ENCODE measurements around the gene SRPK1. TPM values are rescaled to one million over a fixed set of nuclear protein-coding genes. Genes with fewer than 3 reads are reported as not detected.
A peak's percentile ranks its signal among the peaks of the same experiment; 100 is the strongest.

SRPK1 gene
- total and polyA plus RNA-seq, 2 of the 13 experiments (the other 11 are each of a cell fraction or from before 2014, with no cell fraction given): 56.4 to 142 TPM

DNA sequence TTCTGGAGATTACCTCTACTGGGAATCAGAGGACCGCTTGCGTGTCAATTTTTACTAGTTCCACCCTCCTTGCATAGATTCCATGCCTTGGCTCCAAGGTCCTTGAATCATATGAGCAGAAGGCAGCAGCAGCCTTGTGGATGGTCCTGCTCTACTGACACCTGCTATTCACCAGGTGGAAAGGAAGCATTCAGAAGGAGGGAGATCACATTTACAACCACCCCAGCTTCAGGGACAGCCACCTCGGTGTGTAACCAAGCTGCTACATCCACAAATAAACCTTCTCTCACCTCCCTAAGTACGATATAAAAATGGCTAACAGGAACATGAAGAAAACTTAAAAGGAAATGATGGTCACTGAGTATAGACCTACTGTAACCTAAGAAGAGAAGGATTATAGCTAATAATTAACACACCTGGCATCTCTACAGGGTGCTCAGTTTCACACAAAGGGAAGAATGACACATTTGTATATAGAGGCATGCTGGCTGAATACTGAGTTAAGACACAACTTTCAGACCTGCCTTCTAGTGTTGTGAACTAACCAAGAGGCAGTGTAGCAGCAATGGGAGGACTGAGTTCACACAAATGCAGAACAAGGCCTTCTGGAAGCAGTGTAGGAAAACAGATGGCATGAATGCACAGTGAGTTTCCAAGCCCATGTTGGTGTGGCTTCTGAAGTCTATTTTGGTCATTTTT lies 46.3 kb upstream of the SRPK1 start (continued):
- TF ChIP-seq RXRB (CRISPR knock-in tag; IDR thresholded peaks at IDR 0.05; ENCODE audit: borderline replicate concordance): peak; percentile 10; the same call in 1 of the 2 replicates
- TF ChIP-seq, protein P1, sequence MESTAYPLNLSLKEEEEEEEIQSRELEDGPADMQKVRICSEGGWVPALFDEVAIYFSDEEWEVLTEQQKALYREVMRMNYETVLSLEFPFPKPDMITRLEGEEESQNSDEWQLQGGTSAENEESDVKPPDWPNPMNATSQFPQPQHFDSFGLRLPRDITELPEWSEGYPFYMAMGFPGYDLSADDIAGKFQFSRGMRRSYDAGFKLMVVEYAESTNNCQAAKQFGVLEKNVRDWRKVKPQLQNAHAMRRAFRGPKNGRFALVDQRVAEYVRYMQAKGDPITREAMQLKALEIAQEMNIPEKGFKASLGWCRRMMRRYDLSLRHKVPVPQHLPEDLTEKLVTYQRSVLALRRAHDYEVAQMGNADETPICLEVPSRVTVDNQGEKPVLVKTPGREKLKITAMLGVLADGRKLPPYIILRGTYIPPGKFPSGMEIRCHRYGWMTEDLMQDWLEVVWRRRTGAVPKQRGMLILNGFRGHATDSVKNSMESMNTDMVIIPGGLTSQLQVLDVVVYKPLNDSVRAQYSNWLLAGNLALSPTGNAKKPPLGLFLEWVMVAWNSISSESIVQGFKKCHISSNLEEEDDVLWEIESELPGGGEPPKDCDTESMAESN (CRISPR knock-in tag; conservative IDR thresholded peaks at IDR 0.05): 0 out of 2 replicates have a peak, but pooled peaks have one; percentile 38
- TF ChIP-seq, protein P2, sequence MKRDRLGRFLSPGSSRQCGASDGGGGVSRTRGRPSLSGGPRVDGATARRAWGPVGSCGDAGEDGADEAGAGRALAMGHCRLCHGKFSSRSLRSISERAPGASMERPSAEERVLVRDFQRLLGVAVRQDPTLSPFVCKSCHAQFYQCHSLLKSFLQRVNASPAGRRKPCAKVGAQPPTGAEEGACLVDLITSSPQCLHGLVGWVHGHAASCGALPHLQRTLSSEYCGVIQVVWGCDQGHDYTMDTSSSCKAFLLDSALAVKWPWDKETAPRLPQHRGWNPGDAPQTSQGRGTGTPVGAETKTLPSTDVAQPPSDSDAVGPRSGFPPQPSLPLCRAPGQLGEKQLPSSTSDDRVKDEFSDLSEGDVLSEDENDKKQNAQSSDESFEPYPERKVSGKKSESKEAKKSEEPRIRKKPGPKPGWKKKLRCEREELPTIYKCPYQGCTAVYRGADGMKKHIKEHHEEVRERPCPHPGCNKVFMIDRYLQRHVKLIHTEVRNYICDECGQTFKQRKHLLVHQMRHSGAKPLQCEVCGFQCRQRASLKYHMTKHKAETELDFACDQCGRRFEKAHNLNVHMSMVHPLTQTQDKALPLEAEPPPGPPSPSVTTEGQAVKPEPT (CRISPR knock-in tag; IDR thresholded peaks at IDR 0.05; ENCODE audit: low read depth): no peak
- no peak for TF ChIP-seq MIER3 (CRISPR knock-in tag; IDR thresholded peaks at IDR 0.05; ENCODE audit: borderline replicate concordance)
- no peak for TF ChIP-seq ZNF724P (CRISPR knock-in tag; IDR thresholded peaks at IDR 0.05; ENCODE audit: borderline replicate concordance)
- TF ChIP-seq SP5 (CRISPR knock-in tag; IDR thresholded peaks at IDR 0.05; ENCODE audit: borderline replicate concordance, low read depth): no peak
- TF ChIP-seq SP4 (CRISPR knock-in tag; IDR thresholded peaks at IDR 0.05): no peak
- TF ChIP-seq ZNF160 (CRISPR knock-in tag; IDR thresholded peaks at IDR 0.05): no peak
- TF ChIP-seq NFYB (CRISPR knock-in tag; IDR thresholded peaks at IDR 0.05): no peak
- TF ChIP-seq, protein P3, sequence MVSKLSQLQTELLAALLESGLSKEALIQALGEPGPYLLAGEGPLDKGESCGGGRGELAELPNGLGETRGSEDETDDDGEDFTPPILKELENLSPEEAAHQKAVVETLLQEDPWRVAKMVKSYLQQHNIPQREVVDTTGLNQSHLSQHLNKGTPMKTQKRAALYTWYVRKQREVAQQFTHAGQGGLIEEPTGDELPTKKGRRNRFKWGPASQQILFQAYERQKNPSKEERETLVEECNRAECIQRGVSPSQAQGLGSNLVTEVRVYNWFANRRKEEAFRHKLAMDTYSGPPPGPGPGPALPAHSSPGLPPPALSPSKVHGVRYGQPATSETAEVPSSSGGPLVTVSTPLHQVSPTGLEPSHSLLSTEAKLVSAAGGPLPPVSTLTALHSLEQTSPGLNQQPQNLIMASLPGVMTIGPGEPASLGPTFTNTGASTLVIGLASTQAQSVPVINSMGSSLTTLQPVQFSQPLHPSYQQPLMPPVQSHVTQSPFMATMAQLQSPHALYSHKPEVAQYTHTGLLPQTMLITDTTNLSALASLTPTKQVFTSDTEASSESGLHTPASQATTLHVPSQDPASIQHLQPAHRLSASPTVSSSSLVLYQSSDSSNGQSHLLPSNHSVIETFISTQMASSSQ (IDR thresholded peaks at IDR 0.05; ENCODE audit: low read depth): peak; percentile 88
- TF ChIP-seq, protein P3 (CRISPR knock-in tag; IDR thresholded peaks at IDR 0.05; ENCODE audit: borderline replicate concordance): peak; percentile 94
- TF ChIP-seq, protein P4, sequence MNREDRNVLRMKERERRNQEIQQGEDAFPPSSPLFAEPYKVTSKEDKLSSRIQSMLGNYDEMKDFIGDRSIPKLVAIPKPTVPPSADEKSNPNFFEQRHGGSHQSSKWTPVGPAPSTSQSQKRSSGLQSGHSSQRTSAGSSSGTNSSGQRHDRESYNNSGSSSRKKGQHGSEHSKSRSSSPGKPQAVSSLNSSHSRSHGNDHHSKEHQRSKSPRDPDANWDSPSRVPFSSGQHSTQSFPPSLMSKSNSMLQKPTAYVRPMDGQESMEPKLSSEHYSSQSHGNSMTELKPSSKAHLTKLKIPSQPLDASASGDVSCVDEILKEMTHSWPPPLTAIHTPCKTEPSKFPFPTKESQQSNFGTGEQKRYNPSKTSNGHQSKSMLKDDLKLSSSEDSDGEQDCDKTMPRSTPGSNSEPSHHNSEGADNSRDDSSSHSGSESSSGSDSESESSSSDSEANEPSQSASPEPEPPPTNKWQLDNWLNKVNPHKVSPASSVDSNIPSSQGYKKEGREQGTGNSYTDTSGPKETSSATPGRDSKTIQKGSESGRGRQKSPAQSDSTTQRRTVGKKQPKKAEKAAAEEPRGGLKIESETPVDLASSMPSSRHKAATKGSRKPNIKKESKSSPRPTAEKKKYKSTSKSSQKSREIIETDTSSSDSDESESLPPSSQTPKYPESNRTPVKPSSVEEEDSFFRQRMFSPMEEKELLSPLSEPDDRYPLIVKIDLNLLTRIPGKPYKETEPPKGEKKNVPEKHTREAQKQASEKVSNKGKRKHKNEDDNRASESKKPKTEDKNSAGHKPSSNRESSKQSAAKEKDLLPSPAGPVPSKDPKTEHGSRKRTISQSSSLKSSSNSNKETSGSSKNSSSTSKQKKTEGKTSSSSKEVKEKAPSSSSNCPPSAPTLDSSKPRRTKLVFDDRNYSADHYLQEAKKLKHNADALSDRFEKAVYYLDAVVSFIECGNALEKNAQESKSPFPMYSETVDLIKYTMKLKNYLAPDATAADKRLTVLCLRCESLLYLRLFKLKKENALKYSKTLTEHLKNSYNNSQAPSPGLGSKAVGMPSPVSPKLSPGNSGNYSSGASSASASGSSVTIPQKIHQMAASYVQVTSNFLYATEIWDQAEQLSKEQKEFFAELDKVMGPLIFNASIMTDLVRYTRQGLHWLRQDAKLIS (CRISPR knock-in tag; IDR thresholded peaks at IDR 0.05): no peak
- TF ChIP-seq ZNF138 (CRISPR knock-in tag; IDR thresholded peaks at IDR 0.05; ENCODE audit: low read depth): no peak
- 0 out of 2 replicates have a peak, but pooled peaks have one; percentile 67 for TF ChIP-seq SMYD3 (CRISPR knock-in tag; IDR thresholded peaks at IDR 0.05)

Measured in HepG2 (cell line).